Smooth muscle cell (in vitro differentiated cells): ENCODE results near the gene TMEM132D. TPM values are rescaled to one million over a fixed set of nuclear protein-coding genes. Genes with fewer than 3 reads are reported as not detected.

ENCODE experiments used
- DNase-seq: peaks from one replicate; lab custom pipeline; 2025; ENCODE audit not compliant: unreplicated experiment; lab: John Stamatoyannopoulos, UW
- H2AFZ ChIP-seq: fragments of 200-600 bp; sonication (generic); 2 replicates; pipeline ENCODE4 v1.6.0; 2016; ENCODE audit warnings: antibody characterized with exemption, low read depth, mild to moderate bottlenecking
- H3F3A ChIP-seq: fragments of 200-600 bp; sonication (generic); 2 replicates; pipeline ENCODE4 v1.6.0; 2017; ENCODE audit warnings: antibody characterized with exemption, low read depth
- H3K27ac ChIP-seq: fragments of 200-600 bp; sonication (generic); 2 replicates; pipeline ENCODE4 v1.5.1; 2016; ENCODE audit warnings: low read depth, mild to moderate bottlenecking
- H3K27me3 ChIP-seq: fragments of 200-600 bp; sonication (generic); 2 replicates; pipeline ENCODE4 v1.6.1; 2016; ENCODE audit warnings: low read depth, mild to moderate bottlenecking
- H3K36me3 ChIP-seq: fragments of 200-600 bp; sonication (generic); 2 replicates; pipeline ENCODE4 v1.5.1; 2016; ENCODE audit warnings: low read depth
- H3K4me1 ChIP-seq: fragments of 200-600 bp; sonication (generic); 2 replicates; pipeline ENCODE4 v1.5.1; 2016; ENCODE audit warnings: low read depth
- H3K4me2 ChIP-seq: fragments of 200-600 bp; sonication (generic); 2 replicates; pipeline ENCODE4 v1.6.0; 2016; ENCODE audit warnings: mild to moderate bottlenecking
- H3K4me3 ChIP-seq: fragments of 200-600 bp; sonication (generic); 2 replicates; pipeline ENCODE4 v1.5.1; 2016; ENCODE audit warnings: mild to moderate bottlenecking
- H3K79me2 ChIP-seq: fragments of 200-600 bp; sonication (generic); 2 replicates; pipeline ENCODE4 v1.6.0; 2016; ENCODE audit warnings: low read depth, mild to moderate bottlenecking
- H3K9ac ChIP-seq: fragments of 200-600 bp; sonication (generic); 2 replicates; pipeline ENCODE4 v1.6.0; 2016; ENCODE audit warnings: low read depth
- H3K9me3 ChIP-seq: fragments of 200-600 bp; sonication (generic); replicated peaks from 2 replicates; pipeline ENCODE4 v1.5.1; 2016; ENCODE audit warnings: low read depth
- H4K20me1 ChIP-seq: fragments of 200-600 bp; sonication (generic); 2 replicates; pipeline ENCODE4 v1.6.0; 2016; ENCODE audit warnings: low read depth
- WGBS: methylation state at CpG from one replicate; pipeline ENCODE4 v1.1.7; 2016; ENCODE audit warnings: low lambda C conversion rate; 5-methylcytosine and 5-hydroxymethylcytosine counted together
- polyA plus RNA-seq: library from polyadenylated mRNA; unstranded; fragments of >200 nt; fragmentation: Nextera tagmentation; extraction: Ambion mirVana; gene quantifications from 2 replicates; pipeline ENCODE4 v1.2.1, GENCODE V29; 2016
- total RNA-seq: library from RNA; depleted of rRNA; stranded (reverse); fragments of >200 nt; gene quantifications from 2 replicates; pipeline ENCODE4 v1.2.3, GENCODE V29; 2014
- TF ChIP-seq, protein P1 (sequence below): fragments of 200-600 bp; sonication (generic); IDR thresholded peaks from 2 replicates; pipeline ENCODE4 v1.5.1; 2017; ENCODE audit warnings: borderline replicate concordance, mild to moderate bottlenecking, antibody characterized with exemption; ENCODE audit not compliant: insufficient read depth, poor library complexity, severe bottlenecking

Gene TMEM132D
- total and polyA plus RNA-seq, 2 experiments from 2014 or later, result not detected

DNA sequence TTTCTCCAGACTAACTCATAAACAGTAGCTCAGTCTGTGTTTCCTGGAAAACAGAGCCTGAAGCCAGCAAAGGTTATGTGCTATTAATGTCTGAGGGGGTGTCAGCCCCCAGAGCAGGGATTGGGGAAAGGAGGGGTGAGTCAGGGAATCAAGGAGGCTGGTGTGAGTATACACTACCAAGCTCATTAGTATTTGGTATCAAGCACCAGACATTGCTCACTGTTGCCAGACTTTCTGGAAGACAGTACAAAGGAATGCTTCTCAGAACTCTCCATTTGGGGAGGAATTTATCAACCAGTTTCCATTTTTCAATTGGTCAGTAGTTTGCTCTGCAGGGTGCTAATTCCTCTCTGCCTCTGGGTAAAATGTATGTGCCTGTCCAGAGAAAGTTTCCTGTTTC is 607.2 kb downstream of the TMEM132D start:
- no peak overlapping the region for H3K27ac ChIP-seq
- no peaks in the 10 kb centered on the region for H3K27me3 ChIP-seq
- no peaks in the 10 kb centered on the region for H3K79me2 ChIP-seq
- H3K4me3 ChIP-seq, result no peak overlapping the region
- H3F3A ChIP-seq, result no peaks in the 10 kb centered on the region
- H3K36me3 ChIP-seq, result no peaks in the 10 kb centered on the region
- H3K4me1 ChIP-seq, result no peaks in the 10 kb centered on the region
- H2AFZ ChIP-seq, result no peak overlapping the region
- TF ChIP-seq, protein P1, sequence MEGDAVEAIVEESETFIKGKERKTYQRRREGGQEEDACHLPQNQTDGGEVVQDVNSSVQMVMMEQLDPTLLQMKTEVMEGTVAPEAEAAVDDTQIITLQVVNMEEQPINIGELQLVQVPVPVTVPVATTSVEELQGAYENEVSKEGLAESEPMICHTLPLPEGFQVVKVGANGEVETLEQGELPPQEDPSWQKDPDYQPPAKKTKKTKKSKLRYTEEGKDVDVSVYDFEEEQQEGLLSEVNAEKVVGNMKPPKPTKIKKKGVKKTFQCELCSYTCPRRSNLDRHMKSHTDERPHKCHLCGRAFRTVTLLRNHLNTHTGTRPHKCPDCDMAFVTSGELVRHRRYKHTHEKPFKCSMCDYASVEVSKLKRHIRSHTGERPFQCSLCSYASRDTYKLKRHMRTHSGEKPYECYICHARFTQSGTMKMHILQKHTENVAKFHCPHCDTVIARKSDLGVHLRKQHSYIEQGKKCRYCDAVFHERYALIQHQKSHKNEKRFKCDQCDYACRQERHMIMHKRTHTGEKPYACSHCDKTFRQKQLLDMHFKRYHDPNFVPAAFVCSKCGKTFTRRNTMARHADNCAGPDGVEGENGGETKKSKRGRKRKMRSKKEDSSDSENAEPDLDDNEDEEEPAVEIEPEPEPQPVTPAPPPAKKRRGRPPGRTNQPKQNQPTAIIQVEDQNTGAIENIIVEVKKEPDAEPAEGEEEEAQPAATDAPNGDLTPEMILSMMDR, result no peak
- DNase-seq, result no peak
- H3K4me2 ChIP-seq, result no peak overlapping the region
- H3K9ac ChIP-seq, result no peak overlapping the region
- no peaks in the 10 kb centered on the region for H4K20me1 ChIP-seq
- H3K9me3 ChIP-seq, result no peaks in the 10 kb centered on the region

DNA sequence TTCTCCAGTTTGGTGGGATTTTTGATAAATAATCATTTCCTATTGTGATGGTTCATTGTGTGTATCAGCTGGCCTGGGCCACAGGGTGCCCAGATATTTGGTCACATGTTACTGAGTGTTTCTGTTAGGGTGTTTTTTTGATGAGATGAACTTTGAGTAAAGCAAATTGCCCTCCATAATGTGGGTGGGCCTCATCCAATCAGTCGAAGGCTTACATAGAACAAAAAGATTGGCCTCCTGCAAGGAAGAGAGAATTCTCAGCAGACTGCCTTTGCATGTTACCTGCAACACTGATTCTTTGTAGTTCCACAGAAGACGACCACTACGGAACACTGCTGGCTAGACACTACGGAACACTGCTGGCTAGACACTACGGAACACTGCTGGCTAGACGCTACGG is 609.0 kb downstream of the TMEM132D start:
- 92% methylated on average over 7 of the region's 7 CpGs for WGBS
- no peak overlapping the region for H3K4me2 ChIP-seq
- H3K4me3 ChIP-seq, result no peak overlapping the region
- no peaks in the 10 kb centered on the region for H4K20me1 ChIP-seq
- H3K27me3 ChIP-seq, result no peaks in the 10 kb centered on the region
- H3F3A ChIP-seq, result no peaks in the 10 kb centered on the region
- no peak overlapping the region for H3K9ac ChIP-seq
- no peaks in the 10 kb centered on the region for H3K36me3 ChIP-seq
- no peaks in the 10 kb centered on the region for H3K79me2 ChIP-seq
- H2AFZ ChIP-seq, result no peak overlapping the region
- TF ChIP-seq, protein P1, result no peak
- no peak overlapping the region for H3K27ac ChIP-seq
- no peak for DNase-seq
- H3K4me1 ChIP-seq, result no peaks in the 10 kb centered on the region
- H3K9me3 ChIP-seq, result no peaks in the 10 kb centered on the region

DNA sequence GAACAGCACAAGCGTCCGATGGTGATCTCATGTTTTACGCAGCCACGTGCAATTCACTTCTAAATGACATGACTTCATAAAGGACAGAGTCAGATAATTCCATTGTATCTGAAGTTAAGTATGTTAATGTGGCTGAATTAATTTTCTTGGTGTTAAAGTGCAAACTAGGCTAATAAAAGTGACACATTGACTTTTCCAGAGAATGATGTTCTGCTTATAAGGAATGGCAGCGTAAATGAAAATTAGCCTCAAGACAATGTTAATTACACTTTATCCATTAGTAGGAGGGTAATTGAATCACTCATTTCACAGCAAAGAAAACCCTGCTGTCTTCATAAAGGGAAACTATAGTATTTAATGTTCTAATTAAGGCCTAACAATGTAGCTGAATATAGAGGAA is 624.1 kb downstream of the TMEM132D start:
- H3K4me3 ChIP-seq, result no peak overlapping the region
- no peaks in the 10 kb centered on the region for H3K9me3 ChIP-seq
- H4K20me1 ChIP-seq, result no peaks in the 10 kb centered on the region
- TF ChIP-seq, protein P1, result no peak
- no peak overlapping the region for H3K9ac ChIP-seq
- H3F3A ChIP-seq, result no peaks in the 10 kb centered on the region
- no peaks in the 10 kb centered on the region for H3K36me3 ChIP-seq
- H3K4me2 ChIP-seq, result no peak overlapping the region
- no peak overlapping the region for H2AFZ ChIP-seq
- DNase-seq, result no peak
- no peaks in the 10 kb centered on the region for H3K4me1 ChIP-seq
- WGBS, result 91% methylated on average over 5 of the region's 5 CpGs
- no peaks in the 10 kb centered on the region for H3K79me2 ChIP-seq
- no peaks in the 10 kb centered on the region for H3K27me3 ChIP-seq
- H3K27ac ChIP-seq, result no peak overlapping the region

DNA sequence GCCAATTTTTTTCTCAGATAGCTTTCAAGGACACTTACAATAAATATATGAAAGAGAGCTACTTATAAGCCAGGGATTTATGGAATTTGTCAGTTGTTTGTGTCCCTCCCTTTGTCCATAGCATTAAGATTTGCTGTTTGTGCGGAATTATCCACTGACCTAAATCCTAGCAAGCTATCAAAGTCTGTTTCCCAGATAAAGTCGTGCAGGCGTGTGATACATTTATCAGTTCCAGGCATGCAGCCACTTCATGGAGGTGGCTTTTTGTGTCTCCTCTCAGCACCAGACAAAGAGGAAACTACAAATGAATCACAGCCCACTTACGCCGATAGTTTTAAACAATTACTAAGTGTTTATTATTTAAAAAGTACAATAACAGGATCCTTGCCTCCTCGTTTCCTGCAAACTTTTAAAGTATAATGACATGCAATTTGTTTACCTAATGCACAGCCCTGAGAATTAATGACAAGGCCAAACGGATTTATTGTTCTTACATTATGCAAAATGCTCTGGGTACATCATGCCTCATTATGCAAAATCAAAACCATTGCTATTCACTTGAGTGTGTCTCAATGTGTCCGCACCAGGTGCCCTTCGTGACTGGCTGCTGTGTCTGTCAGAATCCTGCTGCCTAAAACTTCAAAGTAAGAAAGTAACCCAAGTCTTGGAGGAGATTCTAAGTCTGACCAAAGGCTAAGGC is 627.3 kb downstream of the TMEM132D start:
- no peaks in the 10 kb centered on the region for H4K20me1 ChIP-seq
- 66% methylated on average over 9 of the region's 9 CpGs for WGBS
- H3K27me3 ChIP-seq, result no peaks in the 10 kb centered on the region
- no peaks in the 10 kb centered on the region for H3K79me2 ChIP-seq
- no peaks in the 10 kb centered on the region for H3K9me3 ChIP-seq
- no peak overlapping the region for H3K4me2 ChIP-seq
- H3K36me3 ChIP-seq, result no peaks in the 10 kb centered on the region
- no peak overlapping the region for H3K27ac ChIP-seq
- no peak overlapping the region for H3K4me3 ChIP-seq
- H3F3A ChIP-seq, result no peaks in the 10 kb centered on the region
- TF ChIP-seq, protein P1, result no peak
- no peak for DNase-seq
- H3K9ac ChIP-seq, result no peak overlapping the region
- no peak overlapping the region for H2AFZ ChIP-seq
- H3K4me1 ChIP-seq, result no peaks in the 10 kb centered on the region
